DND-41 (cell line): ENCODE measurements around the gene GNB1L.
A peak's percentile ranks its signal among the peaks of the same experiment; 100 is the strongest.

Experiments used
- ATAC-seq: fragments of 200-7000 bp; cut with Tn5 transposase; 3 replicates; pipeline ENCODE4 v1.9.1; 2021; ENCODE audit warnings: low read depth; ENCODE audit not compliant: insufficient read depth
- DNase-seq: peaks from one replicate; pipeline ENCODE4 v3.0.0-alpha.2; 2020
- H2AFZ ChIP-seq: 2 replicates; pipeline ENCODE4 v1.6.0; 2012; ENCODE audit warnings: low read depth, low read length
- H3K27ac ChIP-seq: 2 replicates; pipeline ENCODE4 v1.5.1; 2012; ENCODE audit warnings: low read length, inconsistent platforms
- H3K27me3 ChIP-seq: fragments of 200-600 bp; sonication (generic); 2 replicates; pipeline ENCODE4 v1.6.0; 2012; ENCODE audit warnings: low read length, mild to moderate bottlenecking, inconsistent platforms; ENCODE audit not compliant: insufficient read depth, poor library complexity
- H3K36me3 ChIP-seq: 2 replicates; pipeline ENCODE4 v1.5.1; 2012; ENCODE audit warnings: low read length, inconsistent platforms; ENCODE audit not compliant: insufficient read depth
- H3K4me1 ChIP-seq: 2 replicates; pipeline ENCODE4 v1.5.1; 2012; ENCODE audit warnings: mild to moderate bottlenecking, low read length; ENCODE audit not compliant: insufficient read depth
- H3K4me2 ChIP-seq: 2 replicates; pipeline ENCODE4 v1.6.0; 2012; ENCODE audit warnings: mild to moderate bottlenecking, moderate library complexity, low read length, inconsistent platforms; ENCODE audit not compliant: insufficient read depth
- H3K4me3 ChIP-seq, 2 experiments: fragments of 200-600 bp in 1 of 2; shearing (Covaris generic) in 1 of 2; 2 replicates each; pipeline ENCODE4 v1.5.1; 2012 to 2016; ENCODE audit warnings: inconsistent platforms in 2 of 2, low read length in 2 of 2, mild to moderate bottlenecking in 2 of 2, low read depth in 1 of 2, moderate library complexity in 1 of 2
- H3K79me2 ChIP-seq: 2 replicates; pipeline ENCODE4 v1.6.0; 2012; ENCODE audit warnings: low read length, inconsistent platforms; ENCODE audit not compliant: insufficient read depth
- H3K9ac ChIP-seq: 2 replicates; pipeline ENCODE4 v1.6.0; 2012; ENCODE audit warnings: low read depth, mild to moderate bottlenecking, inconsistent platforms, low read length, moderate library complexity
- H3K9me3 ChIP-seq: 2 replicates; pipeline ENCODE4 v1.5.1; 2012; ENCODE audit warnings: low read length, moderate library complexity, mild to moderate bottlenecking, inconsistent platforms; ENCODE audit not compliant: insufficient read depth, severe bottlenecking
- H4K20me1 ChIP-seq: 2 replicates; pipeline ENCODE4 v1.6.0; 2012; ENCODE audit warnings: low read length; ENCODE audit not compliant: insufficient read depth
- CTCF ChIP-seq: IDR thresholded peaks from 2 replicates; pipeline ENCODE4 v1.5.1; 2012; ENCODE audit warnings: borderline replicate concordance, low read length, moderate library complexity, mild to moderate bottlenecking; ENCODE audit not compliant: poor library complexity, severe bottlenecking; ENCODE audit errors: extremely low read depth
- EZH2 ChIP-seq: IDR thresholded peaks from 3 replicates; pipeline ENCODE4 v1.6.1; 2012; ENCODE audit warnings: borderline replicate concordance, low read depth, mild to moderate bottlenecking, moderate library complexity, low read length, inconsistent platforms; ENCODE audit not compliant: severe bottlenecking

GNB1L gene

GRCh38 chr22:19873960-19874306 is 19.3 kb upstream of the GNB1L start:
- ATAC-seq: no peak
- Histone ChIP-seq H3K9ac (no peak overlapping the region), H3K9me3 (no peaks in the 10 kb centered on the region), H4K20me1 (no peaks in the 10 kb centered on the region), H3K4me2 (no peak overlapping the region), H3K79me2 (no peaks in the 10 kb centered on the region), H3K4me1 (no peaks in the 10 kb centered on the region), H2AFZ (no peak overlapping the region), H3K36me3 (no peaks in the 10 kb centered on the region), H3K27me3 (no peaks in the 10 kb centered on the region), H3K27ac (peak overlapping the region; percentile 44), H3K4me3 (no peak overlapping the region)
- TF ChIP-seq CTCF: no peak
- no peak for DNase-seq

- Histone ChIP-seq H3K27ac (peak overlapping the region; percentile 44; the same call in 1 of the 2 replicates), H3K9me3 (no peaks in the 10 kb centered on the region), H3K4me2 (no peak overlapping the region), H3K4me3 (no peak overlapping the region), H3K9ac (no peak overlapping the region), H4K20me1 (no peaks in the 10 kb centered on the region), H3K36me3 (no peaks in the 10 kb centered on the region), H2AFZ (no peak overlapping the region), H3K79me2 (no peaks in the 10 kb centered on the region), H3K4me1 (no peaks in the 10 kb centered on the region), H3K27me3 (no peaks in the 10 kb centered on the region)
- no peak for ATAC-seq
- no peak for TF ChIP-seq EZH2
- TF ChIP-seq CTCF: no peak
- no peak for DNase-seq
These were observed 18.7 kb upstream of the GNB1L start for GRCh38 chr22:19873138-19873959.

- no peak for ATAC-seq
- Histone ChIP-seq H3K9ac (no peak overlapping the region), H3K27ac (no peak overlapping the region), H3K4me3 (no peak overlapping the region), H2AFZ (no peak overlapping the region), H3K79me2 (no peaks in the 10 kb centered on the region), H3K36me3 (no peaks in the 10 kb centered on the region), H4K20me1 (no peaks in the 10 kb centered on the region), H3K9me3 (no peaks in the 10 kb centered on the region), H3K4me1 (no peaks in the 10 kb centered on the region), H3K27me3 (no peaks in the 10 kb centered on the region), H3K4me2 (no peak overlapping the region)
- TF ChIP-seq EZH2 (no peak), CTCF (no peak)
- DNase-seq: no peak
These were observed 18.1 kb upstream of the GNB1L start for GRCh38 chr22:19872779-19873137.
